Activated T-cell treated with anti-CD3 and anti-CD28 coated beads for 48 hours (primary cell): Measurements from ENCODE around the gene SYAP1.
"Not testable (repeated sequence)": the region's sequence is repeated elsewhere in the genome, so short reads cannot be mapped to it uniquely, and the experiment has no call there.

Source experiments
- DNase-seq: peaks from one replicate; pipeline ENCODE4 v3.0.0-alpha.2; 2020; ENCODE audit warnings: low read depth

Gene SYAP1

DNA sequence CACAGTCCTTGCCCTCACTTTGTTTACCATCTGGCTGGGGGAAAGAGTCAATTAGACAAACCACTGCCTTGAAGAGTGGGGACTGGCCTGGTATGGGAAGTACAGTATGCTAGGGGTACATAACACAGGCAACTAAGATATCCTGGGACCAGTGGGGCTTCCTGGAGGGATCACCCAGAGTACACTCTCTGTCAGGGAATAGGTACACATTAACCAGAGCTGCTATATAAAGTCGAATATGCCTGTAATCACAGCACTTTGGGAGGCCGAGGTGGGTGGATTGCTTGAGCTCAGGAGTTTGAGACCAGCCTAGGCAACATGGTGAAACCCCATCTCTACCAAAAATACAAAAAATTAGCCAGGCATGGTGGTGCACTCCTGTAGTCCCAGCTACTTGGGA lies 60.4 kb downstream of the SYAP1 start:
- DNase-seq = not testable (repeated sequence)

- no peak for DNase-seq
Measured at GRCh38 chrX:16783452-16783851, 64.0 kb downstream of the SYAP1 start.

- DNase-seq = not testable (repeated sequence)
Measured at GRCh38 chrX:16784440-16784839, 65.0 kb downstream of the SYAP1 start.

DNA sequence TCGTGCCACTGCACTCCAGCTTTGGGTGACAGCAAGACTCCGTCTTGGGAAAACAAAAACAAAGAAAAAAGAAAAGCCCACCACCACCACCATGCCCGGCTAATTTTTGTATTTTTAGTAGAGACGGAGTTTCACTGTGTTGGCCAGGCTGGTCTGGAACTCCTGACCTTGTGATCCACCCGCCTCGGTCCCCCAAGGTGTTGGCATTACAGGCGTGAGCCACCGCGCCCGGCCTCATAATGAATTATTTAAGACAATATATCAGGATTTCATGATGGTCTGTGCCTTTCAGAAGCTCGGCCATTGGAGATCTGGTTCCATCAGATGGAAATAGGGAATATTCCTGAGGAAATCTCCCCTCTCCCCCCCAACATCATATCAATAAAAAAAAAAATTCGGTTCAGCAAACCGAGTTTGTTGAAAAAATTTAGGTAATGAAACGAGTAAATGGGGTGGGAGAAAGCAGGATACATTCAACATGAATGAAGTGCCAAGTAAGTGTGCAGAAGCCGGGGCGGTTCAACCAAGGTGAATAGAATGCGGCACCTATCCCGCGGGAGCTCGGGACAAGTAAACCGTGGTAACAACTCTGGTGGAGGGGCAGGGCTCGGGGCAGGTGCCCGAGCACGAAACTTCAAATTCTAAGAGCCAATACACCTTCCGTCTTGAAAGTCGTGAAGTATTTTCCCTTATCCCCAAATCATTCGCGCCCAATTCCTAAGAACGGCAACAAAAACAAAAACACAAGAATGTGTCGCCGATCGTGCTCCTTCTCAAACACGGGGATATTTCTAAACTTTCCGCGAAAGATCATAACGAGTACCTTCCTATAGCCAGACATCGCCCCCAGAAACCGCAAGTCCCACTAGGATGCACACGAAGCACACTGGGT lies 66.1 kb downstream of the SYAP1 start:
- DNase-seq = no peak

DNA sequence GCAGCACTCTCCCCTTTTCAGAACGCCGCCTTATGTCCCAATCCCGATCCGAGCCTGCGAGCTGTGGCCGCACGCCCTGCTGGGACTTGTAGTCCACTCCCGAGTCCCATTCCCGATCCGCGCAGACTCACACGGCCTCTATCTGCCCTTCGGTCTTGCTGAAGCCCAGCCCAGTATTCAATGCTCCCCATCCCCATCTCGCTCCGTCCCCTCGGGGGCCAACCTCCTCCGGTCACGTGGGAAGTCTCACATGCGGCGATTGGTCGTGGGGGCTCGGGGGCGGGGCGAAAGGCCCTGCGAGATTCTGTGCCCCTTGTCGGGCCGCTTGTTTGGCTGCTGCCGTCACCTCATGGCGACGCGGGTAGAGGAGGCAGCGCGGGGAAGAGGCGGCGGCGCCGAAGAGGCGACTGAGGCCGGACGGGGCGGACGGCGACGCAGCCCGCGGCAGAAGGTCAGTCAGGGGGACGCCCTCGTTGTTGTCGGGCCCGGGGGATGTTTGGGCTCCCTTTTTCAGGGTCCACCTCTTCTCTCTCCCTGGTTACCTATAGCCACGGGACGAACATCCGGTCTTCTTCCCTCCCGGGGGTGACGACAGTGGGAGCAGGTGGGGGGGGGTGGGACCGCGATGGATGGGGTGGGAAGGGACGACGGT lies 66.9 kb downstream of the SYAP1 start, which contains the start of gene TXLNG:
Gene TXLNG, plus strand, starts transcription at position 328 of the 652 bp plus-strand sequence. Its CDS starts 22 bp downstream, at position 350.
- peak; percentile 86 for DNase-seq

GRCh38 chrX:16786791-16787735 lies 67.7 kb downstream of the SYAP1 start:
- DNase-seq = peak; percentile 39

DNA sequence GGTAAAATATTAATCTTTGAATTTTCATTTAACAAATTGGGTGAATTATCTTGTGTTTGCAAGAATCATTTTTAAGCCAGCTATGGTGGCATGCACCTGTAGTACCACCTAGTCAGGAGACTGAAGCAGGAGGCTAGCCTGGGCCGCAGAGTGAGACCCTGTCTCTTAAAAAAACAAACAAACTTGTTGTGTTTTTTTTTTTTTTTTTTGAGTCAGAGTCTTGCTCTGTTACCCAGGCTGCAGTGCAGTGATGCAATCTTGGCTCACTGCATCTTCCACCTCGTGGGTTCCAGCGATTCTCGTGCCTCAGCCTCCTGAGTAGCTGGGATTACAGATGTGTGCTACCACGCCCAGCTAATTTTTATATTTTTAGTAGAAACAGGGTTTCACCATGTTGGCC lies 69.1 kb downstream of the SYAP1 start:
- no peak for DNase-seq

- no peak for DNase-seq
Measured at GRCh38 chrX:16796298-16796697, 76.9 kb downstream of the SYAP1 start.

DNA sequence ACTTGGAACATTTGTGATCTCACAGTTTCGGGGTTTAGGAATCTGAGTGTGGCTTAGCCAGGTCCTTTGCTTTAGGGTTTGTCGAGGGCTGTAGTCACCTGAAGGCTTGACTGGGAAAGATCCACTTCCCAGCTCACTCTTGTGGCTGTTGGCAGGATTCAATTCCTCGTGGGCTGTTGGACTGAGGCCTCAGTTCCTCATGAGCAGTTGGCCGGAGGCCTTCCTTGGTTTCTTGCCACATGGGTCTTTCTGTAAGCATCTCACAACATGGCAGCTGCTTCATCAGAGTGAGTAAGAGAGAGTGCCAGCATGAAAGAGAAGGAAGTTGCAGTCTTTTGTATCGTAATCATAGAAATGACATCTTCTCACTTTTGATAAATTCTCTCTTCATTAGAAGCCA lies 77.9 kb downstream of the SYAP1 start:
- no peak for DNase-seq

DNA sequence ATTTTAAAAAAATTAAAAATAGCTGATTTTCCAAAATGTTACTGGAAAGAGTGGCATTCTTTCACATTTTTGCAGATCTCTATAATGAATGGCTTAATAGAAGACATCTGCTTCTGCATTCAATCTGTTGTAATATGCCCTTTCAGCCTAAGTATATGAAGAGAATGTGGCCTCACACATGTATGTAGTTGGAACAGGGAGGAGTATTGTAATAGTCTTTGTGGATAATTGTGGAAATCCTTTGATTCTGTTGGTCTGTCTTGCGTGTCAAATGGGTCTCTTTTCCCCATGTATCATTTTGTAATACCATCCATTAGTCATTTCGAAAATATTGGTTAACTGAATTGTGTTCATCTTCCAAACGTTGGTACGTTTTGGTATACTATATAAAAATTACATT lies 78.4 kb downstream of the SYAP1 start:
- no peak for DNase-seq

- DNase-seq = no peak
Measured at GRCh38 chrX:16804923-16805464, 85.6 kb downstream of the SYAP1 start.

DNA sequence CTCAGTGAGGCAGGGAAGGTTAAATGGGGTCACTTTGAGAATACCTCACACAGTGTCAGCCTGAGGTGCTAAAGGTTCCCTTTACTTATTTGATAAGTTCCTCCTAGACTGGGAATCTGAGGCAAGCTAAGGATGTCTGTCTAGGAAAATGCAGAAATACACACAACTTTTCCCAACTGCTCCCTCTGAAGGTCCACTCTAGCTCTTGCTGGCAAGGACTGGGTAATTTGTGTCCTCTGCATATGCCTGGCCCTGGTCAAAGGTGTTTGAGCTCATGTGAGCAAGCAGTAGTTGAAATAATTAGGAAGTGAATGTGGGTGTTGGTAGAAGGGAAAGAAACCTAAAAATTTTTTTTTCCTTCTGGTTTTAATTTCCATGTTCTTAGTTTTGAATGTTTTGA lies 88.1 kb downstream of the SYAP1 start:
- no peak for DNase-seq

GRCh38 chrX:16807976-16808542 lies 88.6 kb downstream of the SYAP1 start:
- no peak for DNase-seq

DNA sequence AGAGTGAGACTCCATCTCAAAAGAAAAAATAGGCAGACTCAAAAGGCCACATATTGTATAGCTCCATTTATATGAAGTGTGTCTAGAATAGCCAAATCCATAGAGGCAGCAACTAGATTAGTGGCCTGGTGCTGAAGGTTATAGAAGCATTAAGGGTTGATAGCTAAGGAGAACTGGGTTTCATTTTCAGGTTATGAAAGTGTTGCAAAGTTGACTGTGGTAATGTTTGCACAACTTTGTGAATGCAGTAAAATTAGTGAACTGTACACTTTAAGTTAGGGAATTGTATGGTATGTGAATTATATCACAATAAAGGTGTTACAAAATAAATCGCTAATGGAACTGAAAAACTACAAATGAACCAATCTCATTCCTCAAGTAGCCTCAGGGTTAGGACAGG lies 95.2 kb downstream of the SYAP1 start:
- DNase-seq = no peak
